Measurements from ENCODE around the gene HDAC4.

Gene HDAC4

GRCh38 chr2:239012936-239013677 lies 387.7 kb downstream of the HDAC4 start:
- no peak for DNase-seq

- DNase-seq, result no peak
Measured at GRCh38 chr2:239012228-239012627, 388.6 kb downstream of the HDAC4 start.

GRCh38 chr2:239009589-239009961 lies 391.2 kb downstream of the HDAC4 start:
- DNase-seq, result no peak

DNA sequence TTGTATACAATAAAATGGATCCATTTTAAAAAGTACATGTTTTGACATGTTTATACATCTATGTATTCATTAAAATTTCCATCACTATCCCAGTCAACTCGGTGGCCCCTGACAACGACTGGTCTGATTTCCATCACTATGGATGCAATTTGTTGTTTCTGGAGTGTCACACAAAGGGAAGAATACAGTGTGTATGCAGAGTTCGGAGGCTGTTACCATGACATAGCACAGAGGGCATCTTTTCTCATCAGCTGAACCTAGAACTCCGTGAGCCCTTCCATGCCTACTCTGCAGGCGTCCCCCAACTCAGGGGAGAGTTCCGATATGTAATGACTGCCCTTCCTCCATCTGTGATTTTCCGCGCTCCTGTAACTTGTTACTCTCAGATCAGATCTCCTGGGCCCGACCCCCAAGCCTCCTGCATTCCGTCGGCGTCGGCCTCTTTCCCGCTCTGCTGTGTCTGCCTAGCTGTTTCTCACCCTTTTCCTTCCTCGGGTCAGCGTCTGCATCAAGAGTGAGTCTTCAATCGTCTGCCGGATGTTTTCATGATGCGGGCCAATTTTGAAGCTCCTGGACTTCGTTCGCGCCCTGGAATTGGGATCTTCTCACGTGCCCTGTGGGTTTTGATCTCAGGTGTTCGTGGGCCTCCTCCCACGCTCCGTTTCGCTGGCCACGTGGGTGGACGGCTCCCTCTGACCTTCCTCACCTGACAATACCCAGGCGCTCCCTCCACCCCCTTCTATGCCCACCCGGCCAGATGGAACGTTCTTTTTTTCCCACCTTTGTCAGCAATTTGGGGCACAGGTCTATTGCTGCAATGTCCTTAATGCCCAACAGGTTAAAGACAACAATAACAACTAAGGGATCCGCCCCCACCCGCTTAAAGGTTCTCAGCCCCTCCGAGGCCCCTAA lies 391.9 kb downstream of the HDAC4 start:
- DNase-seq, result no peak

GRCh38 chr2:239008004-239008403 lies 392.8 kb downstream of the HDAC4 start:
- no peak for DNase-seq

DNA sequence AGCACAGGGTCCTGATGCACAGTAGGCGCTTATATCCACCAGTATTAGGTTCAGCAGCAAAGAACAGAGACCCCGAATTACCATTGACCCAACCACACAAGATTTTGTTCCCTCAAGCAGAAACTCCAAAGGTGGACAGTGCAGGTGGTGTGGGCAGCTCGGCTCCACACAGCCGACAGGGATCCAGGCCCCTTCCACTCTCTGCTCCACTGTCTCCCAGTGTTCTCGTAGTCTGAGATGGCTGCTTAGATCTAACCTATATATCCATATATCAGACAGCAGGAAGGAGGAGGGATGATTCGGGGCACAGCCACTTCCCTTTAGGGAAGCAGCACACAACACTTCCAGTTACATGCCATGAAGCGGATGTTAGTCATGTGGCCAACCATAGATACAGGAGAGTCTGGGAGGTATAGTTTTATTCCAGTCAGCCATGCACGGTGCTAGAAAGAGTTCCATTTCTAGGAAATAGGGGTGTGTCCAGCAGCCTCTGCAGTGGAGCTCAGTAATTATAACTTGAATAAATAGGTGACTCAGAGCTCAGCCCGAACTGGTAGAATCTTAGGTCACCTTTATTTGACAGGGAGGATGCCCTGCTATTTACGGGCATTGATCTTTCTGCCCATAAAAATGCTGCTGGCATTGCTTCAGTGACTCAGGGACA lies 394.1 kb downstream of the HDAC4 start:
- DNase-seq, result no peak

GRCh38 chr2:239005586-239005985 lies 395.2 kb downstream of the HDAC4 start:
- DNase-seq, result no peak

DNA sequence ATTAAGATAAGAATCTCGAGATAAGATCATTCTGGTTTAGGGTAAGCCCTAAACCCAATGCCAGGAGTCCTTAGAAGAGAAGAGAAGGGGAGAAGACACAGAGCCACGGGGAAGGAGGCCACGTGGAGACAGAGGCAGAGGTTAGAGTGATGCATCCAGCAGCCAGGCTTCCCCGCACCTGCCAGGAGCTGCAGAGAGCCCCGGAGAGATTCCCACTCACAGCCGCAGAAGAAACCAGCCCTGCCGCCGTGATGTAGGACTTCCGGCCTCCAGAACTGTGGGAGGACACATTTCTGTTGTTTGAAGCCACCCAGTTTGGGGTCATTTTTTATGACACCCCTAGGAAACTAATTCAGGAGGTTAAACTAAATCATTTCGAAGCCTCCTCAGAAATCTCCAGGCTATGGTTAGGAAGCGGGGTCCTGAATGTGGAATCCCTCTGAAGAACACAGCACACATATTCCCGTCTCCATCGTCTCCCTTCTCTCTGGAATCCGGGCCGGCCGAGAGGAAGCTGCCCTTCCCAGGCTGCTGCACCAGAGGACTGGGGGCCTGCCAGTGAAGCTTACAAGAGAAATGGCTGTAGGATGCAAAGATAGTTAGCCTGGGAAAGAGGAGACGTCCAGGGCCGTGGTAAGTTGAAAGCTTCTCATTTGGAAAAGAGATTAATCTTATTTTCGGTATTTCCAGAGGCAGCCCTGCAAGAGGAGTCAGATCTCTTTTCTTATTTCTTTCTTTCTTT lies 396.4 kb downstream of the HDAC4 start:
- DNase-seq, result no peak

DNA sequence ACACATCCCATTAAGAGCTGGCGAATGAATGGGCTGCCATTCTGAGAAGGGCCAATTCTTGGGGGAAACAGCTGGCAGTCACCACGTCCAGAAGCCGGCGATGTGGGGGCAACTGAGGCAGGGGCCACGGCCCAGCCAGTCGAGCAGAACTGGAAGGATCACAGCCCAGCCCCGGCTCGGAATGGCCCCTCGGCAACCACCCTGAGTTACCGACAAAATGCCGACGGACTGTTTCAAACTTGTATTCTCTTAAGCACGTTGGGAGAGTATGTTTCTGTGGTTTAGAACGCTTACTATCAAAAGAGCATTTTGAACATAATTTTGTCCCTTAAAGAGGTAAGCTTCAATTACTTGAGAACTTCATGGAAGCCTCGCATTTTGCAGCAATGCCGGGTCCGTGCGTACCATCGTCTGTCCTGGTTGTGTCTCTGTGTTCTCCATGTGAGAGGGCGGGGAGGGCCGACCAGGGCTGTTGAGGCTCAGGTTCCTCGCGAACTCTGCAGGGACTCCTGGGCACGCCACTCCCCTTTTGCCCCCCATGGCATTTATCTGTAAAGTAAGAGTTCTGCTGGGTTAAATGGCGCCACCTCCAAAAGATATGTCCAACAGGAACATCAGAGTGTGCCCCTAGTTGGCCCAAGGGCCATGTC lies 397.1 kb downstream of the HDAC4 start:
- no peak for DNase-seq

- no peak for DNase-seq
Measured at GRCh38 chr2:239002954-239003623, 397.7 kb downstream of the HDAC4 start.

GRCh38 chr2:239002591-239002953 lies 398.2 kb downstream of the HDAC4 start:
- no peak for DNase-seq

DNA sequence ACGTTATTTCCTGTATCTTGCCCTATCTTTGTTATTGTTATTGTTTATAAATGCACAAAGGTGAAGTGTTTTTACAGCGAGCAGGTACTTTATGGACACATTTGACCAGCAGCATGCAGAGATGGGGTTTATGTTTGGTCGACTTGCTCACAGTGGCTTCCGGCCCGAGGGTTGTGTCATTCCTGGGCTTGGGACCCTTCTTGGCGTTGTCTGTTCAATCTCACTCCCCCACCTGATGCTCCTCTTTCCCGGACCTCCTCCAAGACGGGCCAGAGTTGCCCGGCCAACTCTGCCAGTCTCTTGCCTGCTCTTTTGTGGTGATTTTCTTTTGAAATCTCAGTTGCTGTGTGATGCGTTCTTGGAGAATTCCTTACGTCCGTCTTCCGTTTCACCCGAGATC lies 399.0 kb downstream of the HDAC4 start:
- no peak for DNase-seq

GRCh38 chr2:239000500-239001073 lies 400.2 kb downstream of the HDAC4 start:
- no peak for DNase-seq

GRCh38 chr2:239000089-239000488 lies 400.7 kb downstream of the HDAC4 start:
- DNase-seq, result no peak

GRCh38 chr2:238999291-238999741 lies 401.5 kb downstream of the HDAC4 start:
- DNase-seq, result no peak

DNA sequence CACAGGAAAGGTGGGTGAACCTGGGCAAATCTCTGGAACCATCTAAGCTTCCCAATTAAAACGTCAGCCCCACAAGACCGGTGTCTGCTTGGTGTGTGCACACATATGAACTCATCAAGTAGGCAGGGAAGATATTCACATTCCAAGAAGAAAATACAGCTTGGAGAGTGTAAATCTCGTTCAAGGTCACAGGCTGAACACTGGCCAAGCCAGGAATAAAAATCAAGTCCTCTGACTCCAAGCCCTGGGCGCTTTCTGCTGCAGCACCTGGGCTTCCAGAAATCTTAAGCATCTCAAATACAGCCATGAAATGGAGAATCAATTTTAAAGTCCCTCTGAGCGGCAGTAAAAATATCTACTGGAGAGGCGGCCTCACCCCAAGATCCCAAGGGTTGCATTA lies 402.0 kb downstream of the HDAC4 start:
- no peak for DNase-seq
